Transverse colon (tissue), 4 donors: ENCODE measurements around the gene TRAM2.

Source experiments
- EP300 ChIP-seq: sonication (generic); formaldehyde crosslinking; IDR thresholded peaks from one replicate; pipeline ENCODE4 v1.6.1; 2017; ENCODE audit warnings: antibody characterized with exemption, low read depth
- POLR2A ChIP-seq: fragments of 450-650 bp; IDR thresholded peaks from one replicate; pipeline ENCODE4 v1.6.1; 2016; ENCODE audit warnings: antibody characterized with exemption, mild to moderate bottlenecking, moderate library complexity
- POLR2AphosphoS5 ChIP-seq, 3 donors: sonication (generic); formaldehyde crosslinking; IDR thresholded peaks; one replicate each; pipeline ENCODE4 v1.6.1; 2016; ENCODE audit warnings: antibody characterized with exemption in 3 of 3
- TF ChIP-seq, protein P1 (sequence below), 5 experiments: fragments of 200-600 bp in 3 of 5; fragments of 450-650 bp in 2 of 5; sonication (generic) in 3 of 5; IDR thresholded peaks; 1 replicate in 2 of 5; 2 replicates in 3 of 5; pipeline ENCODE4 v1.5.1; 2016 to 2017; ENCODE audit warnings: antibody characterized with exemption in 5 of 5, inconsistent platforms in 3 of 5, mild to moderate bottlenecking in 2 of 5, moderate library complexity in 1 of 5

GRCh38 chr6:52538252-52538900, 38.5 kb downstream of the TRAM2 start:
- TF ChIP-seq, protein P1, sequence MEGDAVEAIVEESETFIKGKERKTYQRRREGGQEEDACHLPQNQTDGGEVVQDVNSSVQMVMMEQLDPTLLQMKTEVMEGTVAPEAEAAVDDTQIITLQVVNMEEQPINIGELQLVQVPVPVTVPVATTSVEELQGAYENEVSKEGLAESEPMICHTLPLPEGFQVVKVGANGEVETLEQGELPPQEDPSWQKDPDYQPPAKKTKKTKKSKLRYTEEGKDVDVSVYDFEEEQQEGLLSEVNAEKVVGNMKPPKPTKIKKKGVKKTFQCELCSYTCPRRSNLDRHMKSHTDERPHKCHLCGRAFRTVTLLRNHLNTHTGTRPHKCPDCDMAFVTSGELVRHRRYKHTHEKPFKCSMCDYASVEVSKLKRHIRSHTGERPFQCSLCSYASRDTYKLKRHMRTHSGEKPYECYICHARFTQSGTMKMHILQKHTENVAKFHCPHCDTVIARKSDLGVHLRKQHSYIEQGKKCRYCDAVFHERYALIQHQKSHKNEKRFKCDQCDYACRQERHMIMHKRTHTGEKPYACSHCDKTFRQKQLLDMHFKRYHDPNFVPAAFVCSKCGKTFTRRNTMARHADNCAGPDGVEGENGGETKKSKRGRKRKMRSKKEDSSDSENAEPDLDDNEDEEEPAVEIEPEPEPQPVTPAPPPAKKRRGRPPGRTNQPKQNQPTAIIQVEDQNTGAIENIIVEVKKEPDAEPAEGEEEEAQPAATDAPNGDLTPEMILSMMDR (IDR thresholded peaks at IDR 0.05), result no peak
- TF ChIP-seq POLR2A (no peak), POLR2AphosphoS5 (IDR thresholded peaks at IDR 0.05) (no peak), EP300 (no peak)
